Measurements from ENCODE around the gene HSD17B7.
"Not testable (repeated sequence)": the region's sequence is repeated elsewhere in the genome, so short reads cannot be mapped to it uniquely, and the experiment has no call there.

The HSD17B7 gene

GRCh38 chr1:162772571-162773154 lies 17.8 kb upstream of the HSD17B7 start:
- Histone ChIP-seq H3K36me3 (ENCODE audit: control insufficient read depth, insufficient read depth, low read length) (no peaks in the 10 kb centered on the region), H3K4me3 (ENCODE audit: low read depth, low read length) (no peak overlapping the region), H2AFZ (no peak overlapping the region), H3K27ac (no peak overlapping the region), H3K9me3 (ENCODE audit: control insufficient read depth, low read length) (no peaks in the 10 kb centered on the region), H3K4me2 (ENCODE audit: low read length) (no peak overlapping the region), H3K4me1 (no peaks in the 10 kb centered on the region), H3K27me3 (ENCODE audit: control insufficient read depth, insufficient read depth, low read length) (no peaks in the 10 kb centered on the region), H3K9ac (no peak overlapping the region), H3K79me2 (no peaks in the 10 kb centered on the region)
- TF ChIP-seq CTCF (IDR thresholded peaks at IDR 0.05): no peak

- Histone ChIP-seq H3K79me2 (no peaks in the 10 kb centered on the region), H3K36me3 (ENCODE audit: control insufficient read depth, insufficient read depth, low read length) (no peaks in the 10 kb centered on the region), H2AFZ (no peak overlapping the region), H3K4me3 (ENCODE audit: low read depth, low read length) (no peak overlapping the region), H3K9me3 (ENCODE audit: control insufficient read depth, low read length) (no peaks in the 10 kb centered on the region), H3K27ac (no peak overlapping the region), H3K27me3 (ENCODE audit: control insufficient read depth, insufficient read depth, low read length) (no peaks in the 10 kb centered on the region), H3K9ac (no peak overlapping the region), H3K4me1 (no peaks in the 10 kb centered on the region), H3K4me2 (ENCODE audit: low read length) (no peak overlapping the region)
- no peak for TF ChIP-seq CTCF (IDR thresholded peaks at IDR 0.05)
These were observed 16.5 kb upstream of the HSD17B7 start for GRCh38 chr1:162774007-162774406.

GRCh38 chr1:162779043-162779442 lies 11.5 kb upstream of the HSD17B7 start:
- no peak for TF ChIP-seq CTCF (IDR thresholded peaks at IDR 0.05)
- Histone ChIP-seq H3K4me3 (ENCODE audit: low read depth, low read length) (no peak overlapping the region), H3K79me2 (no peaks in the 10 kb centered on the region), H3K9ac (no peak overlapping the region), H3K36me3 (ENCODE audit: control insufficient read depth, insufficient read depth, low read length) (no peaks in the 10 kb centered on the region), H3K4me2 (ENCODE audit: low read length) (no peak overlapping the region), H3K9me3 (ENCODE audit: control insufficient read depth, low read length) (no peaks in the 10 kb centered on the region), H3K27me3 (ENCODE audit: control insufficient read depth, insufficient read depth, low read length) (no peaks in the 10 kb centered on the region), H3K4me1 (no peaks in the 10 kb centered on the region), H3K27ac (no peak overlapping the region), H2AFZ (no peak overlapping the region)

GRCh38 chr1:162782671-162783070 lies 7.8 kb upstream of the HSD17B7 start:
- no peaks in the 10 kb centered on the region for H3K79me2 ChIP-seq
- no peak overlapping the region for H3K4me2 ChIP-seq (ENCODE audit: low read length)
- H3K27ac ChIP-seq: no peak overlapping the region
- no peaks in the 10 kb centered on the region for H3K4me1 ChIP-seq
- H3K4me3 ChIP-seq (ENCODE audit: low read depth, low read length): no peak overlapping the region
- no peak overlapping the region for H2AFZ ChIP-seq
- H3K27me3 ChIP-seq (ENCODE audit: control insufficient read depth, insufficient read depth, low read length): no peaks in the 10 kb centered on the region
- H3K9ac ChIP-seq: no peak overlapping the region
- TF ChIP-seq CTCF (IDR thresholded peaks at IDR 0.05): no peak
- H3K9me3 ChIP-seq (ENCODE audit: control insufficient read depth, low read length): no peaks in the 10 kb centered on the region
- no peaks in the 10 kb centered on the region for H3K36me3 ChIP-seq (ENCODE audit: control insufficient read depth, insufficient read depth, low read length)

DNA sequence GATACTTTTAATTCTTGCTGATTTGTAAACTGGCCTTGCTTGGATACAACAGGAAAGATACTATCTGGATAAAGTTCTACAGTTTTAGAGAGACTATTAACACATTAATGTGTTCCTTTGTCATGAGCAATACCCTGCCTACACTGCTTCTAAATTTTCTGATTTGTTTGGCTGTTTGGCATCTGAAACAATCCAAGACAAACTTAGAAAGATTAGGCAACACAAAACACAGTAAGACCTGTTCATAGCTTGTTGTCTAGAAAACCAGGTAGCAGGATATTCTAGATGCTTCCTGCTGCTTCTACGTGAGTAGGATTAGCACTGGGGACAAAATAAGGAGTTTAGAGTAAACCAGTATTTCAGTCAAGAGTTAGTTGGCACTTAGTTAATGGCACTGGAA lies 5.6 kb upstream of the HSD17B7 start:
- H3K4me3 ChIP-seq (ENCODE audit: low read depth, low read length); H3K9me3 ChIP-seq (ENCODE audit: control insufficient read depth, low read length); H3K4me1 ChIP-seq; H2AFZ ChIP-seq; H3K27ac ChIP-seq; H3K27me3 ChIP-seq (ENCODE audit: control insufficient read depth, insufficient read depth, low read length); H3K36me3 ChIP-seq (ENCODE audit: control insufficient read depth, insufficient read depth, low read length); H3K9ac ChIP-seq; H3K4me2 ChIP-seq (ENCODE audit: low read length); H3K79me2 ChIP-seq: not testable (repeated sequence)

DNA sequence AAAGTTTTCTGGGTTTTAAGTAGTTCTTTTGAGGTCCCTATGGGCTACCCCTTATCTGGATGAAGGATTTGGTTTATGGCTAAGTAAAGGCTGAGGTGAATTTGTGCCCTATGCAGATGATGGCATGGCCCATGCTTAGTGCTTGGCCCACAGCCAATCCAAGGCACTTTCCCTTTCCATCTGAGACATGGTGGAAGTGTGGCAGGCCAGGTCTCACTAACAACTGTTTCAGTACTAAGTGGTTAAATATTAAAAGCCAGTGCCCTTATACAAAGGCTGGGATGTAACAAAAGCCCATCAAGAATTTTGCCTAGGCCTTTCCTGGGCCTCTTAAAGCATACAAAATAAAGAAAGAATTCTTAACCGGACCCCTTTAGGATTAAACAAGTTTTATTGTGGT lies 1.7 kb upstream of the HSD17B7 start:
- not testable (repeated sequence) for H3K4me2 ChIP-seq (ENCODE audit: low read length); H3K27me3 ChIP-seq (ENCODE audit: control insufficient read depth, insufficient read depth, low read length); H3K4me1 ChIP-seq; H3K9ac ChIP-seq; H3K4me3 ChIP-seq (ENCODE audit: low read depth, low read length); H3K27ac ChIP-seq; H3K79me2 ChIP-seq; H2AFZ ChIP-seq; H3K9me3 ChIP-seq (ENCODE audit: control insufficient read depth, low read length); H3K36me3 ChIP-seq (ENCODE audit: control insufficient read depth, insufficient read depth, low read length)

DNA sequence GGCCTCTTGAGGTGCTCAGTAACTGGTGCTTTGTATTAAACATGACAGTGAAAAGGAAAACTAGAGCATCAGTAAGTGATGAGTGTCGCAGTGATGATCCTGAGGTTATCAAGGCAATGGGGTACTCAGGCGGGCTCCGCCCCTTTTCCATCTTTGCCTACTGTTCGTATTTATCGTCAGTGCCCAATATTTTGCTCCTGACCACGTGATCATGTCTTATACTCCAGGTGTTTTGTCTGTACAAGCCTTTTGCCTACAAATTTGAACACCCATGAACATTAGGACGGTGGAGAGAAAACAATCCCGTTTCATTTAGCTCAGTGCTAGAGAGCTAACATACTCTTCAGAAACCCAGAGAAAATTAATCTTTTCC lies 469 bp downstream of the HSD17B7 start:
- H3K27me3 ChIP-seq (ENCODE audit: control insufficient read depth, insufficient read depth, low read length); H3K9ac ChIP-seq; H2AFZ ChIP-seq: not testable (repeated sequence)

GRCh38 chr1:162794284-162794683 lies 3.8 kb downstream of the HSD17B7 start:
- H3K4me2 ChIP-seq (ENCODE audit: low read length); H3K27me3 ChIP-seq (ENCODE audit: control insufficient read depth, insufficient read depth, low read length); H3K27ac ChIP-seq; H3K4me3 ChIP-seq (ENCODE audit: low read depth, low read length); H3K79me2 ChIP-seq; H3K9me3 ChIP-seq (ENCODE audit: control insufficient read depth, low read length); H3K36me3 ChIP-seq (ENCODE audit: control insufficient read depth, insufficient read depth, low read length); H2AFZ ChIP-seq; H3K4me1 ChIP-seq; H3K9ac ChIP-seq: not testable (repeated sequence)

More for the DNA sequence above, 469 bp downstream of the HSD17B7 start:
- not testable (repeated sequence) for H3K4me2 ChIP-seq (ENCODE audit: low read length); H3K36me3 ChIP-seq (ENCODE audit: control insufficient read depth, insufficient read depth, low read length); H3K79me2 ChIP-seq; H3K4me1 ChIP-seq; H3K9me3 ChIP-seq (ENCODE audit: control insufficient read depth, low read length); H3K27ac ChIP-seq
- peak overlapping the region; percentile 40 for H3K4me3 ChIP-seq (ENCODE audit: low read depth, low read length)

Data from parathyroid adenoma (tissue), 2 donors.